Natural killer cell (primary cell): ENCODE measurements around the gene PERCC1. TPM values are rescaled to one million over a fixed set of nuclear protein-coding genes. Genes with fewer than 3 reads are reported as not detected.

Experiments used
- total RNA-seq, 4 donors: library from RNA; stranded (reverse); fragments of 120-200 nt in 1 of 4; gene quantifications; one replicate each; pipeline versions ENCODE4 v1.2.3 to v1.2.4, GENCODE V29; 2013 to 2022

Gene PERCC1
- total RNA-seq, 3 donors from 2014 or later (not counting 1 experiment from before 2014, with no cell fraction given): 0.68 to 0.96 (median 0.83) TPM

Other genes starting within 250 kb of the PERCC1 start
- gene TPSG1, start 205.8 kb upstream of the PERCC1 start, total RNA-seq: under 1 TPM in 1 of 3 donors, not detected in 2; 0.40 TPM
- 10 to 100 TPM in 1 of 3 donors, not detected in 2; 12.6 TPM for gene TPSB2, start 200.9 kb upstream of the PERCC1 start, total RNA-seq
- 10 to 100 TPM in 1 of 3 donors, under 1 TPM in 1, not detected in 1; 0.82 to 13.4 TPM for gene TPSAB1, start 190.4 kb upstream of the PERCC1 start, total RNA-seq
- gene TPSD1, start 175.0 kb upstream of the PERCC1 start, total RNA-seq: 1 to 10 TPM in 1 of 3 donors, not detected in 2; 3.2 TPM
- 100 to 1,000 TPM; 367 to 412 (median 383) TPM for gene UBE2I, start 121.4 kb upstream of the PERCC1 start, total RNA-seq
- gene BAIAP3, start 97.4 kb upstream of the PERCC1 start, total RNA-seq: 10 to 100 TPM; 17.7 to 21.7 (median 19.9) TPM
- 10 to 100 TPM; 29.4 to 34.7 (median 29.7) TPM for gene TSR3, start 79.2 kb upstream of the PERCC1 start, total RNA-seq
- 10 to 100 TPM; 58.7 to 65.9 (median 62.0) TPM for gene GNPTG, start 79.1 kb upstream of the PERCC1 start, total RNA-seq
- gene UNKL, start 16.4 kb upstream of the PERCC1 start, total RNA-seq: 100 to 1,000 TPM; 114 to 130 (median 127) TPM
- gene UQCC4, start 10.3 kb upstream of the PERCC1 start, total RNA-seq: 10 to 100 TPM; 10.9 to 13.6 (median 11.5) TPM
- gene CCDC154, start 13.5 kb downstream of the PERCC1 start, total RNA-seq: 1 to 10 TPM in 2 of 3 donors, under 1 TPM in 1; 0.88 to 1.8 (median 1.6) TPM
- 100 to 1,000 TPM; 117 to 125 (median 118) TPM for gene CLCN7, start 44.0 kb downstream of the PERCC1 start, total RNA-seq
- gene PTX4, start 57.9 kb downstream of the PERCC1 start, total RNA-seq: under 1 TPM in 1 of 3 donors, not detected in 2; 0.31 TPM
- 10 to 100 TPM; 45.5 to 50.0 (median 46.5) TPM for gene TELO2, start 62.3 kb downstream of the PERCC1 start, total RNA-seq
- 10 to 100 TPM in 1 of 3 donors, 1 to 10 TPM in 2; 3.3 to 14.1 (median 7.8) TPM for gene TMEM204, start 102.6 kb downstream of the PERCC1 start, total RNA-seq
- gene IFT140, start 181.0 kb downstream of the PERCC1 start, total RNA-seq: 1 to 10 TPM; 6.5 to 8.9 (median 6.5) TPM
- 10 to 100 TPM; 47.8 to 49.8 (median 49.6) TPM for gene CRAMP1, start 181.3 kb downstream of the PERCC1 start, total RNA-seq
- gene JPT2, start 247.2 kb downstream of the PERCC1 start, total RNA-seq: 10 to 100 TPM; 12.2 to 28.4 (median 14.2) TPM